Measurements from ENCODE around the gene TCF7L2. TPM values are rescaled to one million over a fixed set of nuclear protein-coding genes. Genes with fewer than 3 reads are reported as not detected.

Gene TCF7L2
- total RNA-seq, 1 donor from 2014 or later: 88.2 TPM

DNA sequence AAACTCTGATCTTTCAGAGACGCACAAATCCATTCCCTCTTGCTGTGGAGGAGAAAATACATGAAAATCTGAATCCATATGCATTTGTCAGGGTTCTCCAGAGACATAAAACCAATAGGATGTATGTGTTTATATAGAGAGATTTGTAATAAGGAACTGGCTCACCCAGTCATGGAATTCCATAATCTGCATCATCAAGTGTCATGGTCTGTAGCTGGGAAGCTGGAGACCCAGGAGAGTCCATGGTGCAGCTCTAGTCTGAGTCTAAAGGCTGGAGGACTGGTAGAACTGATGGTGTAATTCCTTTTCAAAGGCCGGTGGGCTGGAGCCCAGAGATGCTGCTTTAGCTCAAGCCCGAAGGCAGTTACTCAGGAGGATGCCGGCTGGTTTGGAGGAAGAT is 134.0 kb downstream of the TCF7L2 start:
- Mint-ChIP-seq H3K4me3 (ENCODE audit: unreplicated experiment) (no peak overlapping the region), H3K4me1 (ENCODE audit: unreplicated experiment) (peaks cover 51% of the 10 kb centered on the region), H3K27ac (ENCODE audit: unreplicated experiment) (no peak overlapping the region), H3K9me3 (ENCODE audit: unreplicated experiment) (no peaks in the 10 kb centered on the region), H3K27me3 (ENCODE audit: unreplicated experiment) (no peaks in the 10 kb centered on the region), H3K36me3 (ENCODE audit: unreplicated experiment) (peaks cover 12% of the 10 kb centered on the region)
- DNase-seq (ENCODE audit: extremely low spot score, unreplicated experiment): no peak
- TF ChIP-seq, protein P1, sequence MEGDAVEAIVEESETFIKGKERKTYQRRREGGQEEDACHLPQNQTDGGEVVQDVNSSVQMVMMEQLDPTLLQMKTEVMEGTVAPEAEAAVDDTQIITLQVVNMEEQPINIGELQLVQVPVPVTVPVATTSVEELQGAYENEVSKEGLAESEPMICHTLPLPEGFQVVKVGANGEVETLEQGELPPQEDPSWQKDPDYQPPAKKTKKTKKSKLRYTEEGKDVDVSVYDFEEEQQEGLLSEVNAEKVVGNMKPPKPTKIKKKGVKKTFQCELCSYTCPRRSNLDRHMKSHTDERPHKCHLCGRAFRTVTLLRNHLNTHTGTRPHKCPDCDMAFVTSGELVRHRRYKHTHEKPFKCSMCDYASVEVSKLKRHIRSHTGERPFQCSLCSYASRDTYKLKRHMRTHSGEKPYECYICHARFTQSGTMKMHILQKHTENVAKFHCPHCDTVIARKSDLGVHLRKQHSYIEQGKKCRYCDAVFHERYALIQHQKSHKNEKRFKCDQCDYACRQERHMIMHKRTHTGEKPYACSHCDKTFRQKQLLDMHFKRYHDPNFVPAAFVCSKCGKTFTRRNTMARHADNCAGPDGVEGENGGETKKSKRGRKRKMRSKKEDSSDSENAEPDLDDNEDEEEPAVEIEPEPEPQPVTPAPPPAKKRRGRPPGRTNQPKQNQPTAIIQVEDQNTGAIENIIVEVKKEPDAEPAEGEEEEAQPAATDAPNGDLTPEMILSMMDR (IDR thresholded peaks at IDR 0.05): no peak

DNA sequence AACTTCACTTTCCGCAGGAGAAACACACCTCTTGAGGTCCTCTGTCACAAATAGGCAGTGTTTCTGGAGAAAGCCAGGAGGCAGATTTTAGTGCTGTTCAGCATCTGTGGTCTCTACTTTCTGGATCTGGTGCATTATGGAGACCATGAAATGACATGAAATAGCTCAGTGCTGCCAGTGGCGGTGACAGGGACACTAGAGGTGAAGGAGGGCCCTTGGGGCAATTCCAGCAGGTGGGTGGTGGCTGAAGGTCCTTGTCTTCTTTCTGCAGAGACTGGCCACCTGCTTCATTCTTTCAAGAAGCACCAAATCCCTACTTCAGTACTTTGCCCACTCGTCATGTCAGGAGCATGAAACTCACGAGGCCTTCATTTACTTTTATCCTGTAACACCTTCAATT is 135.7 kb downstream of the TCF7L2 start:
- H3K36me3 Mint-ChIP-seq (ENCODE audit: unreplicated experiment): peaks cover 10% of the 10 kb centered on the region
- peak overlapping the region; percentile 94 for H3K27ac Mint-ChIP-seq (ENCODE audit: unreplicated experiment)
- DNase-seq (ENCODE audit: extremely low spot score, unreplicated experiment): no peak
- H3K9me3 Mint-ChIP-seq (ENCODE audit: unreplicated experiment): no peaks in the 10 kb centered on the region
- no peak overlapping the region for H3K4me3 Mint-ChIP-seq (ENCODE audit: unreplicated experiment)
- H3K27me3 Mint-ChIP-seq (ENCODE audit: unreplicated experiment): no peaks in the 10 kb centered on the region
- TF ChIP-seq, protein P1 (IDR thresholded peaks at IDR 0.05): no peak
- H3K4me1 Mint-ChIP-seq (ENCODE audit: unreplicated experiment): peaks cover 45% of the 10 kb centered on the region

DNA sequence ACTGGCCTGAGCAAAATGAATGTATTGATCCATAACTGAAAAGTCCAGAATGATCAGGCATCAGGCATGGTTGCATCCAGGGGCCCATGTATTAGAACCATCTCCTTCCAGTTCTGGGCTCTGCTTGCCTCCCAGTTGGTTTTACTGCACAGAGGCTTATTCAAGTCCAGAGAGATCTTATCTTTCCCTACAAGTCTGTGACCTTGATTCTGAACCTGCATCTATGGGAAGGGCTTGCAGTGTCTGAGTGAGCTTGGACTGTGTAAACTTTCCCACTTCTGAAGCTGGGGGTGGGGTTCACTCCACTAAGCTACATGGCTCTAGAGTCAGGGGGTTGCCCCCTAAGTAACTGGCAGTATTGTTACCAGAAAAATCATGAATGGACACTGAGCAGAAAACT is 136.2 kb downstream of the TCF7L2 start:
- Mint-ChIP-seq H3K4me3 (ENCODE audit: unreplicated experiment) (no peak overlapping the region), H3K4me1 (ENCODE audit: unreplicated experiment) (peaks cover 43% of the 10 kb centered on the region), H3K9me3 (ENCODE audit: unreplicated experiment) (no peaks in the 10 kb centered on the region), H3K27me3 (ENCODE audit: unreplicated experiment) (no peaks in the 10 kb centered on the region), H3K27ac (ENCODE audit: unreplicated experiment) (peak overlapping the region; percentile 94), H3K36me3 (ENCODE audit: unreplicated experiment) (peaks cover 11% of the 10 kb centered on the region)
- no peak for DNase-seq (ENCODE audit: extremely low spot score, unreplicated experiment)
- TF ChIP-seq, protein P1 (IDR thresholded peaks at IDR 0.05): no peak

GRCh38 chr10:113087165-113088029 is 137.3 kb downstream of the TCF7L2 start:
- H3K9me3 Mint-ChIP-seq (ENCODE audit: unreplicated experiment): no peaks in the 10 kb centered on the region
- DNase-seq (ENCODE audit: extremely low spot score, unreplicated experiment): no peak
- peaks cover 43% of the 10 kb centered on the region for H3K4me1 Mint-ChIP-seq (ENCODE audit: unreplicated experiment)
- H3K27me3 Mint-ChIP-seq (ENCODE audit: unreplicated experiment): no peaks in the 10 kb centered on the region
- H3K4me3 Mint-ChIP-seq (ENCODE audit: unreplicated experiment): peak overlapping the region; percentile 38
- H3K27ac Mint-ChIP-seq (ENCODE audit: unreplicated experiment): peak overlapping the region; percentile 94
- H3K36me3 Mint-ChIP-seq (ENCODE audit: unreplicated experiment): peaks cover 19% of the 10 kb centered on the region
- TF ChIP-seq, protein P1 (IDR thresholded peaks at IDR 0.05): no peak

DNA sequence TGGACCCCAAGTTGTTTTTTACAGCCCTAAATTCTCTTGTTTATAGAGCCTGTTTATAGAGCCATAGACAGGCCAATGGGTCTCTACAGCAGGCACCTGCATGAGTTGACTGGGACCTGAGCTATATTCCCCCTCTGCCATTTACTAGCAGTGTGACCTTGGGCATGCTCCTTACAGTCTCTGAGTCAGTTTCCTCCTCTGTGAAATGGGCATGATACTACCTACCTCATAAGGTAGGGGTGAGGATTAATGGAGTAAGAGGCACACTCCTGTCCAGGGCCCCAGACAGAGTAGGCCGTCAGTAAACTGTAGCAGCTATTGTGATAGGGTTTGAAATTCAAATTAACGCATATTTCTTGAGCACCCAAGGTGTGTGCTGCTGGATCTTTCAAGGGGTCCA is 138.1 kb downstream of the TCF7L2 start:
- Mint-ChIP-seq H3K9me3 (ENCODE audit: unreplicated experiment) (no peaks in the 10 kb centered on the region), H3K36me3 (ENCODE audit: unreplicated experiment) (peaks cover 24% of the 10 kb centered on the region), H3K27ac (ENCODE audit: unreplicated experiment) (peak overlapping the region; percentile 94), H3K27me3 (ENCODE audit: unreplicated experiment) (no peaks in the 10 kb centered on the region), H3K4me1 (ENCODE audit: unreplicated experiment) (peaks cover 47% of the 10 kb centered on the region), H3K4me3 (ENCODE audit: unreplicated experiment) (no peak overlapping the region)
- TF ChIP-seq, protein P1 (IDR thresholded peaks at IDR 0.05): no peak
- no peak for DNase-seq (ENCODE audit: extremely low spot score, unreplicated experiment)
